SIG-M5 treated with dmso at 0.1 percent for 504 hours (cell line): Measurements from ENCODE around the gene KLC1.
A peak's percentile ranks its signal among the peaks of the same experiment; 100 is the strongest.
"Not testable (repeated sequence)": the region's sequence is repeated elsewhere in the genome, so short reads cannot be mapped to it uniquely, and the experiment has no call there.

Experiments used
- DNase-seq: peaks from one replicate; lab custom pipeline; 2025; ENCODE audit not compliant: unreplicated experiment; lab: John Stamatoyannopoulos, UW

The KLC1 gene

GRCh38 chr14:103625356-103626095, 3.5 kb upstream of the KLC1 start:
- DNase-seq = no peak

GRCh38 chr14:103626146-103626850, 2.7 kb upstream of the KLC1 start:
- no peak for DNase-seq

- peak; percentile 62 for DNase-seq
These were observed 1.7 kb upstream of the KLC1 start for GRCh38 chr14:103627073-103628025.

- no peak for DNase-seq
These were observed 759 bp upstream of the KLC1 start for GRCh38 chr14:103628221-103628683.

- DNase-seq = no peak
These were observed 601 bp downstream of the KLC1 start for GRCh38 chr14:103629503-103630121.

- DNase-seq = no peak
These were observed 1.5 kb downstream of the KLC1 start for GRCh38 chr14:103630364-103631108.

- no peak for DNase-seq
These were observed 4.4 kb downstream of the KLC1 start for GRCh38 chr14:103633391-103633790.

GRCh38 chr14:103634156-103634555, 5.1 kb downstream of the KLC1 start:
- DNase-seq = no peak

- DNase-seq = no peak
These were observed 9.6 kb downstream of the KLC1 start for GRCh38 chr14:103638594-103638993.

GRCh38 chr14:103641161-103641560, 12.2 kb downstream of the KLC1 start:
- no peak for DNase-seq

GRCh38 chr14:103646189-103646588, 17.2 kb downstream of the KLC1 start:
- no peak for DNase-seq

GRCh38 chr14:103649001-103649400, 20.0 kb downstream of the KLC1 start:
- no peak for DNase-seq

GRCh38 chr14:103650213-103650612, 21.2 kb downstream of the KLC1 start:
- DNase-seq = no peak

- DNase-seq = no peak
These were observed 22.6 kb downstream of the KLC1 start for GRCh38 chr14:103651585-103651984.

- no peak for DNase-seq
These were observed 23.8 kb downstream of the KLC1 start for GRCh38 chr14:103652806-103653205.

- DNase-seq = not testable (repeated sequence)
These were observed 24.3 kb downstream of the KLC1 start for GRCh38 chr14:103653336-103653735.

- DNase-seq = no peak
These were observed 24.8 kb downstream of the KLC1 start for GRCh38 chr14:103653805-103654204.

- no peak for DNase-seq
These were observed 25.6 kb downstream of the KLC1 start for GRCh38 chr14:103654619-103655018.

GRCh38 chr14:103656031-103656755, 27.2 kb downstream of the KLC1 start:
- DNase-seq = no peak

GRCh38 chr14:103656756-103657133, 27.7 kb downstream of the KLC1 start:
- DNase-seq = no peak
